ENCODE measurements around the gene RPS6KA6.

- TF ChIP-seq CTCF (IDR thresholded peaks at IDR 0.05): no peak
- no peak for TF ChIP-seq POLR2A (IDR thresholded peaks at IDR 0.05)
- no peak for TF ChIP-seq EP300 (IDR thresholded peaks at IDR 0.05)
Observed at GRCh38 chrX:84144281-84144680, 43.7 kb downstream of the RPS6KA6 start.

Data from stomach (tissue), 4 donors.